ENCODE measurements around the gene KIF26B. TPM values are rescaled to one million over a fixed set of nuclear protein-coding genes. Genes with fewer than 3 reads are reported as not detected.

KIF26B gene
- total and polyA plus RNA-seq, 2 of the 4 experiments (the other 2 are of a cell fraction), result 0.53 to 0.54 TPM

GRCh38 chr1:245444945-245445344 lies 290.2 kb downstream of the KIF26B start:
- Histone ChIP-seq H4K8ac (ENCODE audit: low read depth in 2 of 2, low read length in 2 of 2) (no peak overlapping the region), H3K79me1 (ENCODE audit: low read depth in 1 of 2, low read length in 2 of 2) (0 out of 4 replicates have a peak, but pooled peaks cover 0 to 2% of the 10 kb centered on the region in 2 experiments), H3K9me3 (ENCODE audit: control insufficient read depth, insufficient read depth, low read length) (no peaks in the 10 kb centered on the region; the same call in 1 of the 2 replicates), H3K27ac (ENCODE audit: insufficient read depth, low read length) (no peak overlapping the region), H3K36me3 (ENCODE audit: control insufficient read depth, insufficient read depth, low read length) (no peaks in the 10 kb centered on the region), H3K23ac (ENCODE audit: low read depth, low read length) (no peak overlapping the region), H2BK120ac (ENCODE audit: low read depth, low read length) (no peak overlapping the region), H4K91ac (ENCODE audit: insufficient read depth, low read depth, low read length) (no peak overlapping the region), H3K4me3 (ENCODE audit: insufficient read depth, low read depth, low read length) (no peak overlapping the region), H3K27me3 (ENCODE audit: control insufficient read depth, insufficient read depth, low read length) (no peaks in the 10 kb centered on the region), H4K20me1 (ENCODE audit: insufficient read depth, low read length) (no peaks in the 10 kb centered on the region), H3K18ac (ENCODE audit: low read depth, low read length) (no peak overlapping the region), H2AK9ac (replicated peaks; ENCODE audit: low read depth, low read length, poor library complexity) (no peak overlapping the region), H3K4me1 (ENCODE audit: control insufficient read depth, insufficient read depth, low read length) (peaks cover 4% of the 10 kb centered on the region), H2AFZ (replicated peaks; ENCODE audit: low read length, poor library complexity) (no peak overlapping the region), H3K56ac (ENCODE audit: extremely low read depth, insufficient read depth, low read length) (no peak overlapping the region), H3K9me1 (ENCODE audit: insufficient read depth, low read length) (no peaks in the 10 kb centered on the region), H3K4ac (ENCODE audit: low read depth, low read length) (no peak overlapping the region), H2BK20ac (ENCODE audit: low read depth, low read length) (no peak overlapping the region), H2BK15ac (ENCODE audit: low read depth, low read length) (no peak overlapping the region), H2AK5ac (ENCODE audit: low read depth, low read length) (no peak overlapping the region), H3K9ac (ENCODE audit: low read depth, low read length) (no peak overlapping the region), H2BK5ac (ENCODE audit: low read depth, low read length, poor library complexity, severe bottlenecking) (no peak overlapping the region), H3K14ac (replicated peaks; ENCODE audit: low read depth, low read length) (no peak overlapping the region), H3K4me2 (ENCODE audit: low read depth, low read length) (no peak overlapping the region), H4K5ac (ENCODE audit: low read depth, low read length) (no peak overlapping the region)
- BruUV-seq (replicated peaks), result no TSS peak
- no CpG with 5 or more reads among the region's 5 CpGs for WGBS, 2 experiments (ENCODE audit: extremely low coverage in 2 of 2, insufficient read length in 1 of 2)
- ChIA-PET POLR2A (ENCODE audit: unreplicated experiment) (no interaction called here), CTCF (no interaction called here)
- no peak for TF ChIP-seq NFE2L2 (IDR thresholded peaks at IDR 0.05; ENCODE audit: low read depth, low read length)
- no peak for TF ChIP-seq RCOR1 (IDR thresholded peaks at IDR 0.05; ENCODE audit: insufficient replicate concordance, low read length)
- TF ChIP-seq RAD21 (IDR thresholded peaks at IDR 0.05; ENCODE audit: low read length), result no peak
- TF ChIP-seq CEBPB (IDR thresholded peaks at IDR 0.05; ENCODE audit: low read depth, low read length), result no peak
- no peak for TF ChIP-seq MAZ (IDR thresholded peaks at IDR 0.05; ENCODE audit: borderline replicate concordance, low read depth, low read length)
- no peak for TF ChIP-seq RFX5 (IDR thresholded peaks at IDR 0.05; ENCODE audit: low read depth, low read length)
- no peak for TF ChIP-seq SMC3 (IDR thresholded peaks at IDR 0.05; ENCODE audit: low read depth, low read length)
- no peak for TF ChIP-seq CTCF (conservative IDR thresholded peaks at IDR 0.05; ENCODE audit: low read depth, low read length)
- no peak for TF ChIP-seq CHD1 (IDR thresholded peaks at IDR 0.05; ENCODE audit: low read depth, low read length)
- intact Hi-C loops (cut with micrococcal nuclease) (no loop called here), in situ Hi-C loops (cut with MboI; ENCODE audit: low sequenced_read_pairs) (no loop called here), dilution Hi-C loops (cut with HindIII; ENCODE audit: low sequenced_read_pairs, unreplicated experiment) (no loop called here)
- ATAC-seq (ENCODE audit: low read depth) (no peak), DNase-seq (no peak)

Measured in IMR-90 (cell line).